GM18502 (cell line): ENCODE data around the gene OBP2B.
"Not testable (repeated sequence)": the region's sequence is repeated elsewhere in the genome, so short reads cannot be mapped to it uniquely, and the experiment has no call there.

Experiments
- ATAC-seq: cut with Tn5 transposase; IDR thresholded peaks from one replicate; pipeline ENCODE4 v1.9.1; 2021; ENCODE audit warnings: mild to moderate bottlenecking; ENCODE audit not compliant: unreplicated experiment, poor library complexity

OBP2B gene

DNA sequence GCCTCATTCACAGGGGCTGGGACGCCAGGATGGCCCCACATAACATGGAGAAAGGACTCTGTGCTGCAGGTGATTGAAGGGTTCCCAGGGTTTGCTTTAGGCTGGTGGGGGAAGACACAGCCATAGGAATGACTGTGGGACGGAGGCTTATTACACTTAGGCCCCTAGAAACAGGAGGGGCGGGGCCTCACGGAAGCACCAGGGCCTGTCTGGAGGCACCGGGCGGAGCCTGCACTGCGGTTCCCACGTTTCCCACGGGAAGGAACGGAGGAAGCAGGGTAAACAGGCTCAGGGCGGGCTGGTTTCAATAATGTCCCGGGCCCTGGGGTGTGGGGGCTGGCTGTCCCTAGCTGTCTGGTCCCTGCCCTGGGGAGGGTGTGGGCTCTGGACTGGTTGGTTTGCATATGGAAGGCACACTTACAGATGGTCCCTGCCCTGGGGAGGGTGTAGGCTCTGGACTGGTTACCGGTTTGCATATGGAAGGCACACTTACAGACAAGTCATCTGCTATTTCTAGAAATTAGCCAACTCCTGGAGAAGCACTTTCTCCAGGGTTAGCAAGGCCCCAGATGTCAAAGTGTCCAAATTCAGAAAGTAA, 14.2 kb upstream of the OBP2B start:
- not testable (repeated sequence) for ATAC-seq

DNA sequence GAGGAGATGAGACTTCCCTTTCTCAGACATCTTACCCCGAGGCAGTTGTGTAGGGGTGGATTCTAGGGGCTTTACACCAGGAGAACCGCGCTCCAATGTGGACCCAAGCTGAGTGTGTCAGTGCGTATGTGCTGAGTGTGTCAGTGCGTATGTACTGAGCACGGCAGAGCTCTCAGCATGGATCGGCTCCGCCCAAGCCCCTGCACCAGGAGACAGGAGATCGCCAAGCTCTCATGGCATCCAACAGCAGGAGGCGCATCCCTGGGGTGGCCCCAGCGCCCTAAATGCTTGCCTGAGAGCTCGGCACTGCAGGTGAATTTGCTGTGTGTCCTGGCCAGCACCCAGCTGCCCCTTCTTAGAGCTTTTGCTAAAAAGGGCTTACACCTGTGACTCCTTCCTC, 12.9 kb upstream of the OBP2B start:
- ATAC-seq = not testable (repeated sequence)

DNA sequence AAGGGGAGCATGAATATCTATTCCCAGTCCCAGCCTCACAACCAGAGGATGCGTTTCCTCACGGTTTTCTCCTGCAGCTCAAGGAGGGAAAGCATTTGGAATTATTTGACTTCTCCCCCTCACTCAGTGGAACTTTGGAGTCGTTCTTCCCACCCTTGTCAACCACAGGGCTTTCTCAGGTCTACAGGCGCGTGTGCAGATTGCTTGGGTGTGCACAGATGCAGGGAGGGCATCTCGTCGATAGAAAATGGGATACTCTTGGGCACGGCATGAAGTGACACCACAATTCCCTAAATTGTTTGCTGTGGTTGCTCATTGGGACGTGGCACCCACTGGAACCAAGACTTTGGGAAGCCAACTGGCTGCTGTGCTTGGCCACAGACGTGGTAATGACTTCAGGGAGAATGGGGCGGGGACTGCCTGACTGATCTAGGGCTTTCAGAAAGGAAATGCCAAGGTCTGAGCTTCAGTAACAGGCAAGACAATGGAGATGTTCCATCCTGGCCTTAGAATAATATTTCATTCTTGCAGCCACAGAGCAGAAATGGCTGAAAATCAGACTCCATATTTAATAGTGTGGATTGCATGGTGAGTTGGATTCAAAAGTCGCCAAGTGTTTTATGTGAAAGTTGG, 12.2 kb upstream of the OBP2B start:
- ATAC-seq = no peak

GRCh38 chr9:133218049-133218975, 9.3 kb upstream of the OBP2B start:
- ATAC-seq = not testable (repeated sequence)

DNA sequence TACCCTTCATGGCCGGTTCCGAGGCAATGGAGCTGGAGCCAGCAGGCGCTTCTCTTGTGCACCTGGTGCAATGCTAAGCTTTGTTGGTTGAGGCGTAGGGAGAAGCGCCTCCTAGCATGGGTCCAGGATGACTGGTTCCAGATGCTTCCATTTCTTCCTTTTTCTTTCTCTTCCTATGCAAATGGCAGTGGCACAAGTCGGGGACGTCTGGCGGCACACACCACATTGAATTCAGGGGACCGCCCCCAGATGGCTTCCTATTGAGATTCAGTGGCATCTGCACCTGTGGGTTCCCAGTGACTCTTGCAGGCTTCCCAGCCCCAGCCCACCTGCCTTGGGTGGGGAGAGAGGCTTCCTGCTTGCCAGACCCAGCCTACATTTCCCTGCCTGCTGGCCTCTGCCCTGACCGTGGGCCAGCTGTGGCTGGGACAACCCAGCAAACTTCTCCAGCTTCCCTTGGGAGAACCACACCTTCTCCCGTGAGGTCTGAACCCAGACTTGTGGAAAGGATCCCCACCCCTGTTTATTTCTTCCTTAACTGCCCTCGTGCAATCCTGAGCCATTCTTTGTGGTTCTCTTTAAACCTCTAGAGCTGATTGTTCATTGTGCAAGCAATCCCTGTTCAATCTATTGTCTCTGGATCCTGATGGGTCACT, 8.4 kb upstream of the OBP2B start:
- not testable (repeated sequence) for ATAC-seq

DNA sequence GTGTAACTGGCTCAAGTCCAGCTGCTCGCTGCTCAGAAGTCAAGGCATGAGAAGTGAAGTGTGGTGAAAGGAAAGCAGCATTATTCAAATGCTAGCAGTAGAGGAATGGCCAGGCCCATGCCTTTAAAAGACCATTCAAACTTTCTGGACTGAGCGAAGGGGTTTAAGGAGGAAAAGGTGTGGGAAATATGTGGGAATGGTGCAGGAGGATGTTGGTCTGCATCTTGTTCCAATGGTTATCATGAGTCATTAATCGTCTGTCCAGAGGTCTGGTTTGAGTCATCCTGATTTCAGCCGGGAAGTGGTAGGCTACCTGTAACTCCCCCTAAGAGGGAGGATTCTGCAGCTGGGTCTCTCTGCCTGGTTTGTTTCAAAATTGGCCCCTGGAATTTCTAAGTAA, 5.2 kb upstream of the OBP2B start:
- not testable (repeated sequence) for ATAC-seq

DNA sequence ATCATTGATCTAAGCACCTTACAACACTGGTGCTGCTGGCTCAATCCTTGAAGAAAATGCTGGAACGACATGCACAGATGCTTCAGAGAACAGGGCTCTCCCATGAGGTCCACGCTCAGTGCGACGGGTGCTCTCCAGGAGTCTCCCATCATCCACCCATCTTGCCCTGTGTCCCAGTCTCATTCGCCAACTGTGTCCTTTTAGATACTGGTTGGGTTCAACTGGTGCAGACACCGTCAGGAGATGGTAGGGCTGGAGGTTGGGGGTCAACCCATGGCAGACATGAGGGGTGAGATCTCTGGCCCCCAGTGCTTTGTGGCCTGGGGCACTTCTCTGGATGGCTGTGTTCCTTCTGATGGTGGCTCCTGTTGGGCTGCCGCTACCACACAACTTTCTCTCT, 1.6 kb upstream of the OBP2B start:
- ATAC-seq = no peak

- no peak for ATAC-seq
Measured at GRCh38 chr9:133210202-133210532, 1.1 kb upstream of the OBP2B start.

DNA sequence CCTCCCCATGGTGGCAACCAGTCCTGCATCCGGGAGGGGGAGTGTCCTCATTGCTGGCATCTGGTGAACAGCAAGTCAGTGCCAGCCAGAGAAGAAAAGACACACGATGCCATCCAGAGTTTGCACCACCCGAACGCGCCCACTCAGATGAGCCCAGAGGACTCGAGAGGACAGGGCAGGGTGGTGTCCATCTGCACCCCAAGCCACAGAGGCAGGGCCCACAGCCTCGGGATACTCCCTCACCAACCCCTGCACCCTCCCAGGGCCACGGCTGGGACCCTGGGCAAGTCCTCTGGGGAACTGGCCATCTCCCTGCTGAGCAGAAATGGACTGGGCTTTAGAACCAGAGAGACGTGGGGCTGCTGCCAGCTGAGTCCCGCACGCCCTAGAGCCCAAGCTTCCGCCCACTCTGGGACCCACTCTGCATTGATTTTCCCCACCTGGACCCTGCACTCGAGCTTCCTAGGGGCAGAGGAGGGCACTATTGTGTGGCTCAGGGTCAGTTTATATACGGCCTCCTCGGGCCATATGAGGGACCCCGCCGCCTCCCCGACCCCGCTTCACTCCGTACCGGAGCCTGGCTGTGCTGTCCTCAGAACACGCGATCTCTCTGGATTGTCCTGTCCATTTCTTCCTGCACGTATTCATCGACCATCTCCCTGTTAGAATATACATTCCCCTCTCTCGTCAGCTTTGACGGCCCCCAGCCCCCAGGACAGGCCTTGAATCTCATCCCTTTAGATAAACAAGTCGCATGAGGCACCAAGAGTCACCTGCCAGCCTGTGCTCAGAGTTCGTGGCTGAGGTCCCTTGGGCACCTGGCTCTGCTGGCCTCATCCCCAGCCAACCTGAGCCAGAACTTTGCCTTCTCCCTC, 514 bp upstream of the OBP2B start:
- not testable (repeated sequence) for ATAC-seq

DNA sequence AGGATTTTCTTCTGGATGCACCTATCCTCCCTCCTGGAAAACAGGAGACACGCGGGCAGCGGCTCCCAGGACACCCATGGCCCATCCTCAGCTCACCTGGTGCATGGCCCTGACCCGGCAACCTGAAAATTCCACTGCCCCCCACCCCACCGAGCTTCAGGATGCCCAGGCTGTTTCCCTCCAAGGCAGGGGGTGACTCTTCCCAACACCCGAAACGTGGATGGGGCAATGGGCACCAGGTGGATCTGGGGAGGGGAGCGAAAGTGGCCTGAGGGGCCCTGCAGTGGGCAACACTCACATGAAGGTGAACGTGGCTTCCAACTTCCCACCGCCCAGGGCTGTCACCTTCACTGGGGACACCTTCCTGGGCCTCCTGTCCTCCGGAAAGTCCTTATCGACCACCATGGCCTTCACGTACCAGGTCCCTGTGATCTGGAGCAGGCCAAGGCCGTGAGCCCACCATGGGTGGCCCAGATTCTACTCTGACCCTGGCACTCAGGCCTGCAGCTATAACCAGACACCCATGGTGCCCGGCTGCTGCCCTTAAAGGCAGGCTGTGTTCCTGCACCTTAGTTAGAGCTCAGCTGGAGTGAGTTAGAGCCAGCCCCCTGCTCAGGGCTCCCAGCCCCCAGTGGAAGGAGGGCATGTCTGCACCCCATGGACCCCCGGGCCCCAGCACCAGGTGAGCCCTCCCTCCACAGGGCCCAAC, 725 bp downstream of the OBP2B start:
- ATAC-seq = not testable (repeated sequence)

- no peak for ATAC-seq
Measured at GRCh38 chr9:133207540-133208170, 1.4 kb downstream of the OBP2B start.

DNA sequence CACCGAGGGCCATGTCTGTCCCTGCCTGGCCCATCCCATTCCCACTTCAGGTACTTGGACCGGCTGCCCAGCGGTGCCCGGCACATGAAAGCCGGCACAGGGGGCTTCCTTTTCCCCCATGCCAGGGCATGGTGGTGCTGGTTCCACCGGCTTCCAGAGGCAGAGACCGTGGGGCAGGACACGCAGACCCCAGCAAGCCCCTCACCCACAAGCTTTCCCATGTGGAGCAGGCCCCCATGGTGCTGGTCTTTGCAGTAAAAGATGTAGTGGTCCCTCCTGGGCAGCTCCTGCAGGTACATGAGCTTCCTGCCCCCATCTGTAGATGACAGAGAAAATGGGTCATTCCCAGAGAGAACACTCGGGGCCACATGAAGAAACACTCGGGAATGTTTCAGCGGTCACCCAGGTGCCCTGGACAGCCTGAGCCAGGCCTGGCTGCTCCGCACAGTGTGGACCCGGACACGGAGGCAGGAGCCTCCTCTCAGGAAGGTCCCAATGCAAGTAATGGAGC, 2.0 kb downstream of the OBP2B start:
- no peak for ATAC-seq

- no peak for ATAC-seq
Measured at GRCh38 chr9:133205996-133206931, 2.8 kb downstream of the OBP2B start.

- ATAC-seq = not testable (repeated sequence)
Measured at GRCh38 chr9:133205481-133205887, 3.6 kb downstream of the OBP2B start.

- ATAC-seq = no peak
Measured at GRCh38 chr9:133204993-133205336, 4.1 kb downstream of the OBP2B start.

GRCh38 chr9:133204335-133204992, 4.6 kb downstream of the OBP2B start:
- no peak for ATAC-seq

DNA sequence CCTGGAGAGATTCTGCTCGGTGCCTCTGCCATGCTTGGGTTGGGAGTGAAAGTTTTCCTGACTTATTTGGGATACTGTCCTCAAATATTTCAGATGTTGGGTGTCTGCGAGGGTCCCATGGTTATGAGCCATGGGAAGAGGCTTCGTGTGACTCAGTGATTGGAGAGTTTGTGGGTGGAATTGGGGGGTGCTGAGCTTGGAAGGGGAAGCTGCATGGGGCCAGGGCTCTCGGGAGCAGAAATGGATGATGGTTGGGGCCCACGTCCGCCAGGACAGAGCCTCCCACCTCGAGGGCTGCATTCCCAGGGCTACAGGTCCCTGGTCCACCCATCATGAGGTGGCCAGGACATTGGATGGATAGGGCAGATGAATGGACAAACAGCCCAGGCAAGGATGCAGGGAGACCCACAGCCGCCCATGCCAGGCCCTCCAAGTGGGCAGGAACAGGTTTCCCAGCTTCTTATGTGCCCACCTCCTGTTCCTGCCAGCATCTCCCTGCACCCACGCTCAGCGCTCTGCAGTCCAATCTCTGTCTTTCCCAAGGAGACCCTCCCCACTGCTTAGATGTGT, 5.5 kb downstream of the OBP2B start:
- no peak for ATAC-seq
